T-helper 22 cell (primary cell): ENCODE results near the gene HSPA9.
"Not testable (repeated sequence)": the region's sequence is repeated elsewhere in the genome, so short reads cannot be mapped to it uniquely, and the experiment has no call there.

Source experiments
- DNase-seq: peaks from one replicate; pipeline ENCODE4 v3.0.0-alpha.2; 2020; ENCODE audit warnings: low read depth

HSPA9 gene

DNA sequence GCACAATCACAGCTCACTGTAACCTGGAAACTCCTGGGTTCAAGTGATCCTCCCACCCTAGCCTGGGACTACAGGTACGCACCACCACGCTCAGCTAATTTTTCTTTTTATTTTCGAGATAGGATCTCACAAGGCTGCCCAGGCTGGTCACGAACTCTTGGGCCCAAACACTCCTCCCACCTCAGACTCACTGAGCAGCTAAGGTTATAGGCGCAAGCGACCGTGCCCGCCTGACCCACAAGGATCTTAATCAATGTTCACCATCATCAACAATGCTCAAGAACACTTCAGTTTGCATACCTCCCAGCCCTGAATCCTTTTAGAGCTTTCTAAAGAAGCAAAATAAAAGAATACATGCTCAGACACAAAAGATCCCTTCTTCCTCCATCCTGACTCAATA lies 45.4 kb downstream of the HSPA9 start:
- DNase-seq, result no peak

DNA sequence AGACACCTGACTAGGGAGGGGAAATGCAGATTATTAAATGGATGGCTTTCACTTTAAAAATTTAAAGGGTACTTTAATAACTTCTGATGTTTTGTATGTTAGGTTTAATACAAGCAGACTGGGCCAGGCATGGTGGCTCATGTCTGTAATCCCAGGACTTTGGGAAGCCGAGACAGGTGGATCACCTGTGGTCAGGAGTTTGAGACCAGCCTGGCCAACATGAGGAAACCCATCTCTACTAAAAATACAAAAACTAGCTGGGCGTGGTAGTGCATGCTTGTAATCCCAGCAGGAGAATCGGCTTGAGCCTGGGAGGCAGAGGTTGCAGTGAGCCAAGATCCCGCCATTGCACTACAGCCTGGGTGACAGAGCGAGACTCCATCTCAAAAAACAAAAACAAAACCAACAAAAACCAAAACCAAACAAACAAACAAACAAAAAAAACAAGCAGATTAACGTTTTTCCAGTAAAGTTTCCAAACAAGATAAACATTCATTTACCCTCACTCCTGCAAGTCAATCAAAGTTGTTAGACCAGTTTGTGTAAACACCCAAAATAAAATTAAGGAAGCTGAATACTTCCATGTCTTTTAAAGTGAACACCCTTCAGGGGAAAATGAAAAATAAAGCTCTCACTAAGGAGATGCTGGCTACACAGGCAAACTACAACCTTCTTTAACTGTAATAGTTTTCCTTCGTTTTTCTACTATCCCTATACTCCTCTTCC lies 46.3 kb downstream of the HSPA9 start:
- DNase-seq, result no peak

DNA sequence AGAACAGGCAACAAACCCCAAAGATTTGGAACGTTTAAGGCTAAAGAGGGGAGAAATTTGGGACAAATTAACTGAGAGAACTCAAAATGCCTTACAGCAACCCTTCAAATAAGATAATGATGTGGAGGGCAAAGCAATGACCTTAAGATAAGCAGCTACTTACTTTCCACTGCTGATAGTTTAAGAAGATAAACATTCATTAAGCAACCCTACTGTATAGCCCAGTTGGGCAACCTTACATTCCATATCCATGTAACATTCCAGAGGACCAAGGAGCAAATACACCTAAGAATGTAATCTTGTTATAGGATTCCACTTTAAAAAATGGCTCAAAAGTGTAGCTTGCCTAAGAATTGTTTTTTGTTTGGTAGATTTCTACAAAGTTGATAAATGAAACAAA lies 47.0 kb downstream of the HSPA9 start:
- DNase-seq, result no peak

DNA sequence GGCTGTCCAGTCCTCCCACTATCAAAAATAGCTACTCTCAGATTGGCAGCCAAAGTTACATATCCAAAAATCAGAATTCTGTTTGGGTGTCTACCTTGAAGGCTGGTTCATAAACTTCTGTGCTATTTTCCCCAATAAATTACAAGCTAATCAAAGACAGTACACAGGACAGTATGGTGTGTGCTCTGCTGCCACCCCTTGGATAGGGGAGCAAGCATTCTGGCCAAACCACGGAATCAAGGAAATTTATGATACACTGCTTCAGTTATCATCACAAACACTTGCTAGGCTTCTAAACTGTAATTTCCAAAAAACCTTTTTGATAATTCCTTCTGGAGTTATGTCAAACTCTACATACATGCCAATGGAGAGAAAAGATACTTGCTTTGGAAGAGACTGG lies 48.0 kb downstream of the HSPA9 start:
- no peak for DNase-seq

DNA sequence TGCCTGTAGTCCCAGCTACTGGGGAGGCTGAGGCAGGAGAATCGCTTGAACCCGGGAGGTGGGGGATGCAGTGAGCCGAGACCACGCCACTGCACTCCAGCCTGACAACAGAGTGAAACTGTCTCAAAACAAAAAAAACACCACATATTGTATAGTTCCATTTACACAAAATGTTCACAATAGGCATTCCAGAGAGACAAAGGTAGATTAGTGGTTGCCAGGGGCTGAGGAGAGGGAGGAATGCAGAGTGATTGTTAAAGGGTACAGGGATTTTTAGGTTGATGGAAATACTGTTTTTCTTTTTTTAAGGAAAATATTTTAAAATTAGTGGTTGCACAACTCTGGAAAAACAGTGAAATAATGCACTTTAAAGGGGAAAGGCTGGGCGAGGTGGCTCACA lies 51.8 kb downstream of the HSPA9 start:
- DNase-seq, result no peak

DNA sequence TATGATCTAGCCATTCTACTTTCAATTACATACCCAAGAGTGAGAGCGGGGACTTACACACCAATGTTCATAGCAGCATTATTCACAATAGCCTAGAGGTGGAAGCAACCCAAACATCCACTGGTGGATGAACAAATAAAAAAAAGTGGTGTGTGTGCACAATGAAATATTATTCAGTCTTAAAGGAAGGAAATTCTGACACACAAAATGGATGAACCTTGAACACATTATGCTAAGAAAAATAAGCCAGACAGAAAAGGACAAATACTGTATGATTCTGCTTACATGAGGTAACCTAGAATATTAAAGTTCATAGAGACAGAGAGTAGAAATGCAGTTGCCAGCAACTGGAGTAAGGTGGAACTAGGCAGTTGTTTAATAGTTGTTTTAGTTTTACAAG lies 54.2 kb downstream of the HSPA9 start:
- no peak for DNase-seq

DNA sequence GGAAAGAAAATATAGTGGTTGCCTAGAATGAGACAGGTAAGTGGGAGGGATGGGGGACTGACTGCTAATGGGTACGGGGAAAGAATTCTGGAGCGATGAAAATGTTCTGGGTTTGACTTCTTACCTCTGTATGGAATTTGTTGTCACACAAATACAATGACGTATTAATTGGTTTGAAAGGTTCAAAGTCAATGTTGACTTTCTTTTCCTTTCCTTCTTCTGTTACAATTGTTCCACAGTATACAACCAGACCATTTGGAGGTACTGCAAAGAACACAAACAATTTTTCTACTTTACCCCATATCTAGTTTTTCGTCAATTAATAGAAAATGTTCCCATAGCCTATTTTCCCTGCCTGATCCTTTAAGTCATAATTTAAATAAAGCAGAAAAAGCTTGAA lies 57.8 kb downstream of the HSPA9 start:
- DNase-seq, result no peak

DNA sequence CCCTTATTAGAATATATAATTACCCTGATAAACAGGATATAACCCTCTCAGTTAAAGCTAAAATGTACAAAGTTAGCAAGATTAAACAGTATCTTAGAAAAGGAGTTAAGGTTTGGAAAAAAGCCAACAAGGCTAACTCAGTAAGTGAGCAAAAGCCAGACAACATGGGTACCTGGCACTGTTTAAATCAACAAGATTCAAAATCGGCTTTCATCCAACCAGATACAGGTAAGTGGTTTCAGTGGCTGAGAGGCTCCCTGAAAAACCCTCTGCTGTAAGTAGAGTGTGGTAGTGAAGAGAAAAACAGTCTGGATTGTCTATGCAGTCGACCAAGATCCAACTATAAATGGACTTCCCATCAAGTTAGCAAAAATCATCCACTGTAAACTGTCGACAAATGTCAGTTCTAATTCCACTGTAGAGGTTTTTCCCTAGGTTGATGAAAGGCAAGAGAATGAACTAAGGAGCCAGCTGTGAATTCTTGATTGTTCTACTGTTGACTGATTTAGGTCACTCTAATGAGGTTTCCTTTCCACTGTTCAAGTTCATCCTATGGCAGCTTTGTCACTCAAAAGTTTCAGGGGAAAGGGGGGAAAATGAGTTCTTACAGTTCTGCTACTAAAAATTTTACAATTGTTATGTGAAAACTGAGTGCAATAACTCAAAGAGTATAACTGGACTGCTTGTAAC lies 59.5 kb downstream of the HSPA9 start:
- DNase-seq, result no peak

DNA sequence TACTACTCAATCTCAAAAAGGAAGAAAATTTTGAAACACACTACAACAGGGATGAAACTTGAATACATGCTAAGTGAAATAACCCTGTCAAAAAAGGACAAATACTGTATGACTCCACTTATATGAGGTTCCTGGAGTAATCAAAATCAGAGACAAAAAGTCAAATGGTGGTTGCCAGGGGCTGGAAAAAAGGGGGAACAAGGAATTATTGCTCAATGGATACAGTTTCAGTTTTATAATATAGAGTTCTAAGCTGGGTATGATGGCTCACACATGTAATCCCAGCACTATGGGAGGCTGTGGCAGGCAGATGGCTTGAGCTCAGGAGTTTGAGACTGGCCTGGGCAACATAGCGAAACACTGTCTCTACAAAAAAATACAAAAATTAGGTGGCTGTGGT lies 61.2 kb downstream of the HSPA9 start:
- no peak for DNase-seq

DNA sequence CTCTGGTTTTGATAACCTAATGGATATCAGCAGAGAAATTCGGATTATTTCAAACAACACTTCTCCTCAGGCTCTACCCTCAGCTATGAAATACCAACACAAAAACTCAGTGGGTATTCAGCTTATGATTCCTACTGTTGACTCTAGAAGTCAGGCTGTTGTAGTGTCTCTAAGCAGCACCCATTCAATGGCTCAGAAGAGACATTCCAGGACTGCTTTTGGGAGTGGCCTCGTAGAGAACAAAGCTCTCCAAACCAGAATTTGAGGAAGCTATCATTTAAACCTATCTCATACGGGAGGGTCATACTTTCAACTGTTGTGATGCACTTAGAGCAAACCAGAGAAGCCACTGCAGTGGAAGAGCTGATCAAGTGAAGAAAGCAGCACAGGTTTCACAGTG lies 66.2 kb downstream of the HSPA9 start:
- no peak for DNase-seq

DNA sequence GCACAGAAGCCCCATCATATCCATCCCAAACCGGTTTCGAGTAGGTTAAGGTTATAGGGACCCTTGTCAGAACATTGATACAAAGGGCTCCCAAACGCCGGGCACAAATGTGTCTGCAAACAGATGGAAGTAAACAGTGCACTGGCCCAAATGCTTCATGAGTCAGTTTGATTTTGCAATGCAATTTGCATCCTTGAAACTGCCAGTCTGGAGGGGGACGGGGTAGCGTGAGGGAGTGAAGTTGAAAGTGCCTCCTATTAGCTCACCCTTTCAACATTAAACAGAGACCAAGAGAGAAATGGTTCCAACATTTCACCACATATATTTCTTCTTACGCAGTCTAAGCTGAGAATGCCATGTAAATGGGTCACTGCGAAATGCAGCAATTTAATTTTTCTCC lies 67.7 kb downstream of the HSPA9 start:
- not testable (repeated sequence) for DNase-seq

DNA sequence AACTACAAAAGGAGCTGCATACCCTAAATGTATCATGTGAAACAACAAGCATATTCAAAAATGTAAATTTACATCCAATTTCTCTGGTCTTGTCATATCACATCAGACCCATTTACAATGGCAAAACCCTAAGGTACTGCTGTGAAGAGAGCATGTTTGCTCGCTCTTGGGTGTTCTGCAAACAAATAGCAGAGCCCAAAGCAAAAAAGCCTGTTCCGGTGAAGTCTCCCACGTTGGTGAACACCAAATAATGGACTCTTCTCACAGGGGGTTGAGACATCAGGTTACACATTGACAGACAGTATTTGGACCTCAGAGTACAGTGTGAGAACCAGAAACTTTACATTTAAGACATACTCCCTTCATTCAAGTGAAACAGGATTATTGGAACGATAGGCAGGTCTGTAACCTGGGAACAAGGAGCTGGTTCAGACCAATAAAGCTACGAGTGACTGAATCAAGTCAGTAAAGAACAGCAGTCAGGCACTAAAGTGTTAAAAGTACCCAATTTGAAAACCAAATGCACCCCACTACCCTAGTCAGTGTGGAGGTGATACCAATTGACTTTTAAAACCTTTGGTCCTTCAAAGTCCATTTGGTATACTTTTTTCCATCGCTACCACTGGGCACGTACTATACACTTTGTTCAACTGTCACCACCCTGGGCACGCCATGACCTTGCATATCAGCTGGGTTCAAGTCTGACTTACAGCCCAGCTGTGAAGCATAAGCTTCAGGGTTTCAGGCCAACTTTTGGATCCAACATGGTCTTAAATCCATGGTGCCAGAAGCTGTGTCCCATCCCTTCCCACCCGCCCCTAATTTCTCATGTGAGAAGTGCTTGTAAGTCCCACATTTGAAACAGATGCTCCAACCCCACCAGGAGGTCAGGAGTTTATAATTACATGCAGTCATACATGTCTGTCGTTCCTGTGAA lies 68.6 kb downstream of the HSPA9 start:
- no peak for DNase-seq

DNA sequence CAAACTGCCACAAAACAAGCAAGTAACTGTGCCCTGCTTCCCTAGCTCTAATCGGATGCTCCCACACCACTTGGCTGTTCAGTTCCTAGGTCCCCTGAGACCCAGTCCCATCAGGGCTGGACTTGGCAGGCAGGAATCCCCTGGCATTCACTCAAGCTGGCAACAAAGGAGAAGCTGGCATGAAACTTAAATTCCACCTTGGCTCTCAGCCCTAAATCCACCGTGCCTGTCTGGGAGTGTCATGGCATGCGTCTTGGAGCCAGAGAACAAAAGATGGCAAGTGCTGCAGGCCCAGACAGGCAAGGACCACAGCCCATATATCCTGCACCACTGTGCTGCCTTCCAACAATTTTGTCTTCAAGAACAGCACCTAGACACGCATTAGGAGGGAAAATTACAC lies 70.4 kb downstream of the HSPA9 start:
- no peak for DNase-seq
